Activated effector memory CD4-positive, alpha-beta T cell treated with anti-CD3 and anti-CD28 coated beads, Interleukin-2, amount 50 U/mL, for 16 hours (primary cell): ENCODE data around the gene OGG1.
A peak's percentile ranks its signal among the peaks of the same experiment; 100 is the strongest.

Experiments used
- DNase-seq: peaks from one replicate; pipeline ENCODE4 v3.0.0-alpha.2; 2020

The OGG1 gene

DNA sequence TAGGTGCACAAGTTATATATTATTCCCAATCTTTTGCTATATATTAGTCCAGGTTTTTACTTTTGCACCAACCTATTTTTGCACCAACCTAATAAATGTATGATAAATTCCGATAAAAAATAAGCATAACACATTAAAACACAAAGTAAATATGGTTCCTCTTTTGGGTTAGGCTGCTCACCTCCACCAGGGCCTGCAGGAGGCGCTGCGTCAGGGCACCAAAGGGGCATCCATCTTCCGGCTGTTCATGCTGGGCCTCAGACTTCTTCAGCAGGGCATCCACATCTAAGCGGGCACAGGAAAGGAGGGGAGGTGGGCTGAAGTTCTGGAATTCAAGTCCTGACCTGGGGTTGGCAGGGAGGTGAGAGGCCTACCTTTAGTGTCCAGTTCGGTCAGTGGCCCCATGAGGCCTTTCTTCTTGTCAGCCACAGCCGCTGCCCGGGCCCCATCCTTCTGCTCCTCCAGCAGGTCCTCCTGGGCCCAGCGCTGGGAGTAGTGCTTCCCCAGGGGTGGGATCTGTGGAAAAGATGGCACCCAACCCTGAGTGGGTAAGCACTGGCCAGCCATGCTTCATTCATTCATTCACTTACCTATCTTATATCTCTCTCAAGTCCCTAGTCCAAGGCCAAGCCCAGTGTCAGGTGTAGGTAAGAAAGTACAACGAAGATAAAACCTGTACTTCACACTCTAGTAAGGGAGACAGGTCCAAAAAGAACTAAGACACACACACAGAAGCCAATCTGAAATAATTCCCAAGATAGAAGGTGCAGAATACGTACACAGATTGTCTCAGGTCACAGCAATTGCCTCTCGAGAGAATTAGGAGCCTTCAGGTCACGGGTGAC lies 37.3 kb downstream of the OGG1 start:
- no peak for DNase-seq

DNA sequence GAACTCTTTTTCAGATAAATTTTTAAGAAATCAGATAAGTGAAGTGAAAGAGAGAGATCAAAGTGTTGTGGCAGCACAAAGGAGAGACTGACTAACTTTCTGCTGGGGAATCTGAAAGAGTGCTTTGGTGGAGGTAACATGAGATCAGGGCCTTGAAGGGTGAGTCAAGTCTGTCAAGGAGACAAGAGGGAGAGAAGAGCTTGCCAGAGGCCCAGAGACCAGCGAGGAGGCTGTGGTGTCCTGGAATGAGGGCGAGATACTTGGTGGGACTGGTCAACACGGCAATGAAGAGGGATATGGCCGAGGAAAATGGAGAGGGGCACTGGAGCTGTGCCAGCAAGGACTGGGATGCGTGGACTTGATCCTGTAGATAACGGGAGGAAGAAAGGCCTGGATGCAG lies 38.0 kb downstream of the OGG1 start:
- DNase-seq: no peak

DNA sequence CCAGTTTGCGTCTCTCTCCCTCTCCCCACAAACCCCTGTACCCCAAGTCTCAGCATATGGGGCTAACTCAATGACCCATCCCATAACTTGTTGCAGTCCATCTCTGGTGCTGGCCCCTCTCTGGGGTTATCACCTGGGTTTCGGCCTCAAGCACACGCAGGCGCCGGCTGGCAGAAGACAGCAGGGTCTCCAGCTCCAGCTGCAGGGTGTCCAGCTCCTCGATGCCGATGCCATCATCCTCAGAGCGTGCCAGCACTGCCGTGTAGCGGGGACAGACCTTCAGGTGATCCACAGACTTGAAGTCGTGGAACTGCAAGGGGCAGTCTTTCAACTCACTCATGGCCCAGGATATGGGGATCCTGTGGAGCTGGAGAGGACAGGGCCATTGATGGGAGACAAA lies 41.4 kb downstream of the OGG1 start:
- no peak for DNase-seq

DNA sequence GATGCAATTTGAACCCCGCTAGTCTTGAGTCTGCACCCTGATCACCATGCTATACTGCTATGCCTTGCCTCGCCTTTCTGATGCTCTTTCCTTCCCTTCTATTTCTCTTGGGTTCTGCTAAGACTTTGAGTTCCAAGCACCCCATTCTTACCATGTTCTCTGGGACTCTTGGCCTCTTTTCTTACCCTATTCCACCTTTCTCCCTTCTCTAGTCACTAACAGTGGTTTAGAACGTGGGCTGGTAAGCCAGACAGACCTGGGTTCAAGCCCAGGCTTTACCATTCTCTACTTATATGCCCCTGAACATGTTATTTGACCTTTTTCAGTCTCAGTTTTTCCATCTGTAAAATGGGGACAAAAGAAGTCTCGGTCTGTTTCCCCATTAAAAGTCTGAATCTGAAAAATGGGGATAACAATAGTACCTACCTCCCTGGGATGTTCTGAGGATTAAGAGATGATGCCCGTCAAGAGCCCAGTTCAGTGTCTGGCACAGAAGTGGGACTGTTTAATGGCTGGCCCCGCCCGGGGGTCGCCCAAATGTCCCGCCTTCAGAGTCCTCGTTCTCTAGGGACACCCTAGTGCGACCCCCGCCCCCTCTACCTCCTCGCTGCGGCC lies 42.1 kb downstream of the OGG1 start:
- no peak for DNase-seq

DNA sequence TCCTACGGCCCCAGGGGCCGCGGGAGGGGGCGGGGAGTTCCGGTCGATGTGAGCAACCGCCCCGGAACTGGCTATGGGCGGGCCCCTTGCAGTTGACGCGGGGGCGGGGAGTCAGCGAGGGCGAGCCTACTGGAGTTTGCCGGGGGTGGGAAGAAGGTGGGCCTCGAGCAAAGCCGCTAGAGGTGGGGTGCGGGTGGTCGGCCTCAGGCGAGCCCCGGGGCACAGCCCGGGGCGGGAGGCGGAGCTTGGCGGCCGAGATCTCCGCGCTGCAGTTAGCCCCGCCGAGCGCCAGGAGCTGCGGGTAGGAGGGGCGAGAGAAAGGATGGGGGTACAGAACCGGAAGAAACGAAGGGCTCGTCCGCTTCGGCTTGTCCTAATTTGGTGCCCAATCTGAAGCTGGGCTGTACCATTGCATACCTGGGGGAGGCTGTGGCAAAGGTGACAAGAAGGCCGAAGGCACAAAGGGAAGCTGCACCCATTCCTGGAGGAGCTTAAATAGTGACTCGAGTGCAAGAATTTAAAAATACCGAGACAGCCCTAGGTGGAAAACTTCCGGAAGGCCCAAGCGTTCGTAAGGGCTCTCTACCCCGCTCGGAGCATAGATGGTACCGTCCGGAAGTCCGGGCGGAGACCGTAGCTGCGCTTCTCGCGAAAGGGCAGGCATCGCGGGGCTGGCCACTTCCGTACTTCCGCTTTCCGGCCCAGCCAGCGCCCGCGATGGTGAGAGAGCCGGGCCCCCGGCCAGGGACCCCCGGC lies 42.8 kb downstream of the OGG1 start, which contains the start of the genes ARPC4 and TADA3:
Gene ARPC4 (plus strand): TSS at position 678 of the 756 bp plus-strand sequence. CDS start 40 bp downstream, at position 718.
Gene TADA3 (minus strand): TSS at position 69 of the 756 bp plus-strand sequence. CDS start 1,007 bp downstream, outside the sequence.
- peak; percentile 96 for DNase-seq

DNA sequence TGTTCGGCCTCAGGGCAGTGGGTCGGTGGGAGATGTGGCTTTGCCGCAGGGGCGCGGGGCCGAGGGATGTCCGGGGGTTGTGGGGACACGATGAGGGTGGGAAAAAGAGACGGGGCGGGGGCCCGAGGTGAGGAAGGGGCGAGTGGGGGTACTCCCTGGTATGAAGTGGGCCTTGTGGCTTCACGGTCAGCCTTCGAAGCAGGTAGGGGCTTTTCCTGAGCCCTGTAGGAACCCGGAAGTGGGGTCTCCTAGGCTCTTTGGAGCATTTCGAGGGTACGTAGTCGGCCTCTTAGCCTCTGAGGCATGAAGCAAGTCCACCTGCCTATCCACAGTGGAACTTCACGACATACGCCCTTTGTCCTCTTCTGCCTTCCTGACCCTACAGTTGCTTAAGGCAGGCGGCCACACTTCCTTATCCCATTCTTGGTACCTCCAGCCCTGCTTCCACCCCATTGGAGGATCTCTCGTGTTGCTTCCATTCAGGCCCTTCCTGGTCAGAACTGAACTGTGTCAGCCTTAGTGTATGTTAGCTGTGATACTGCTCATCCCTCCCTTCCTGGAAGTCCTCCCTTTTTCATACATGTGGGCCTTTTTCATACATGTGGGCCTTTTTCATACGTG lies 43.5 kb downstream of the OGG1 start:
- DNase-seq: peak; percentile 71

DNA sequence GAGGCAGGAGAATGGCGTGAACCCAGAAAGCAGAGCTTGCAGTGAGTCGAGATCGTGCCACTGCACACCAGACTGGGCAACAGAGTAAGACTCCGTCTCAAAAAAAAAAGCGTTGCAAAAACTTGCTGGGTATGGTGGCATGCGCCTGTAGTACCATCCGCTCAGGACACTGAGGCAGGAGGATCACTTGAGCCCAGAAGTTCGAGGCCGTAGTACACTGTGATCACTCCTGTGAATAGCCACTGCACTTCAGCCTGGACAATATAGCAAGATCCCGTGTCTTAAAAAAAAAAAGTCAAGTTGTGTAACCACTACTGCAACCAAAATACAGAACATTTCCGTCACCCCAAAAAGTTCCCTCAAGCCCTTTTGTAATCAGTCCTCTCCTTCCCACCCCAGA lies 44.6 kb downstream of the OGG1 start:
- DNase-seq: no peak

DNA sequence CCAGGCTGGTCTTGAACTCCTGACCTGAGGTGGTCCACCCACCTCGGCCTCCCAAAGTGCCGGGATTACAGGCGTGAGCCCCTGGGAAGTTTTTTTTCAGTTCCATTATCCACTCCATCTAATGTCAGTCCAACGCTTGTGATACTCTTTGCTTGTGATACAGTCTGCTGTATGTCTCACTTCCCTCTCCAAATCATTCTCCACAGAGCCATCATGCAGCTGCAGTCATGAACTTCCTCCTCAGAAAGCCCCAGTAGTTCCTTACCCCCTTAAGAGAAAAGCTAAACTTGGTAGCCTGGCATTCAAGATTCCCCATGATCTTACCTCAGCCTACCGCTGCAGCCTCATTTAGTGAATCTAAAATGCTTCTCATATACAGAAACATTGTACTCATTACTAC lies 45.5 kb downstream of the OGG1 start:
- DNase-seq: no peak

DNA sequence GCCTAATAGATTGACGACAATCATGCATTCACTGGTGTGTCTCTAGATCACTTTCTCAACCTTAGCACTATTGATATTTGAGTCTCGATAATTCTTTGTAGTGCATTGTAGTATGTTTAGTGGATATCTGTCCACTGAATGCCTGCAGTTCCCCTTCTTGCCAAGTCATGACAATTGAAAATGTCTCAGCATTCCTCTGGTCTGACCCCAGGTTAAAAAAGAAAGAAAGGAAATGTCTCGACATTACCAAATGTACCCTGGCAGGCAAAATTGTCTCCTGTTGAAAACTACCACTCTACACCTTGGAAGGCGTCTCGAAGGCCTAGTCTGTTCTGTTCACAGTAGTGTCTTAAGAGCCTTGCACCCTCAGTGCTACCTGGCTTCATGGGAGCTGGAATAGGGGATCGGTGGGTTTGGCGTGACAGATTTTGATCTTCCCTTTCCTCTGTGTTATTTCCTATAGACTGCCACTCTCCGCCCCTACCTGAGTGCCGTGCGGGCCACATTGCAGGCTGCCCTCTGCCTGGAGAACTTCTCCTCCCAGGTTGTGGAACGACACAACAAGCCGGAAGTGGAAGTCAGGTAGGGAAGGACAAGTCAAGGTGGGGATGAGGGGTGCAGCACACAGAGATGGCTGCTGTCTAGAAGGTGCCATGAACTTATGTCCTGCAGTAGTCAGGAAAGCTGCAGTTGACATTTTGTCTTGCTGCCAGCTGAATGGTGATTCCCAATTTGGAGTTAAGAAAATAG lies 47.6 kb downstream of the OGG1 start:
- DNase-seq: no peak

DNA sequence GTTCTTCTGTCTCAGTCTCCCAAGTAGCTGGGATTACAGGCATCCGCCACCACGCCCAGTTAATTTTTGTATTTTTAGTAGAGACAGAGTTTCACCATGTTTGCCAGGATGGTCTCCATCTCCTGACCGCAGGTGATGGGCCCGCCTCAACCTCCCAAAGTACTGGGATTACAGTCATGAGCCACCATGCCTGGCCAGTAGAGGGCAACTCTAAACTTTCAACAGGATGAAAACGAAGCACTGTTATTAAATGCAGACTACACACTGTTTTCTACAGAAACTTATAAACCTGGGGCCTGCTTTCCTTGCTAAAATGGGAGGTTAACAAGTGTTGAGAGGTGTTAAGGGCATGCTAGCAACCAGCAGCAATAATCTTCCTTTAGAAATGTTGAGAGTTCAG lies 50.8 kb downstream of the OGG1 start:
- no peak for DNase-seq

DNA sequence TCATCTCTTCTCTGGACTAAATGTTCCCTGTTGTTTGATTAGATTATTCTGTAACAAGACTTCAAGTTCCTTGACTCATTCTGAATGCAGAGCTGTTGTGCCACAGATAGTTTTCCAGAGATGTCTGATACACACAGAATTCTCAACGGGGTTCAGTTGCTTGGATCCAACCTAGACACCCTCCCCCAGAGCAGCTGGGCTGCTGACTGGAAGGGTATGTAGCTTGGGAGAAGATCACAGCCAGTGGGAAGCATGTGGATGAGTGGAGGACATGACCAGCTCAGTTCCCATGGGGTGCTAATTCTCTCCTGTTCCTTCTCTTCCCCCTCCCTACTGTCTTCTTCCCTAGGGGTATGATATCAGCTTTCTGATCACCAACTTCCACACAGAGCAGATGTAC lies 53.7 kb downstream of the OGG1 start:
- no peak for DNase-seq

DNA sequence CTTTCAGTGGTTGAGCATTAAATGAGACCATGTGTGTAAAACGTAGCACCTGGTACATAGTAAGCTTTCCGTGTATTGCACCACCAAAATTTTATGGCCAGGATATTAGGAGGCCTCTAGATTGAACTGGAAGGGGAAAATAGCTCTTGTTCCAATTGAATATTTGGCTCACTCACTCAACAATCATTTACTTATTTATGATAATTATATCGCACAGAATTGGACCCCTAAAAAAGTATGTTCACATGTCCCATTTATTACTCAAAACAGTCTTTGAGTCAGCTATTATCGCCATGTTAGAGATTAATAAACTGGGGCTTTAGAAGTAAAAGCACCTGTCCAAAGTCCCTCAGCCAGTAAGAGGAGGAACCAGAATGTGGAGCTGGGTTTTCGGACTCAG lies 55.2 kb downstream of the OGG1 start:
- DNase-seq: no peak

DNA sequence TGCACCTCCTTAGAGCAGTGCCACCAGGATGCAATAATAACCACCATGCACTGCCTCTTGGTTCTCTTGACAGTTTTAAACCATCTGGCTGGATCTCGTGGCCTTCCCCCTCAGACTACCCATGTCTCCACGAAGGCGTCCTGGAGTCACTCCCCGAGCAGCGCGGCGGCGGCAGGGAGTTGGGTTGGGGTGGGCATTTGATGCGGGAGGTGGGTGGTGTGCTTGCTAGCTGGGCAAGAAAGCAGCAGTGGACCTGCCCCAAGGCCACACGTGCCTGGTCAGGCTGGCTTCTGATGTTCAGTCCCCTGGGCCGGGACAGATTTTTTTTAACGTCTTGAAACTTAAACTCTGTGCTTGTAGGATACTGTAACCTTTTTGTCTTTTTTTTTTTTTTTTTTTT lies 56.4 kb downstream of the OGG1 start:
- no peak for DNase-seq
